Activated gamma-delta T cell treated with Interleukin-2 at 50 U/mL for 16 hours (primary cell): ENCODE data around the gene RPS2.

Experiments
- DNase-seq: peaks from one replicate; pipeline ENCODE4 v3.0.0-alpha.2; 2020

The RPS2 gene

DNA sequence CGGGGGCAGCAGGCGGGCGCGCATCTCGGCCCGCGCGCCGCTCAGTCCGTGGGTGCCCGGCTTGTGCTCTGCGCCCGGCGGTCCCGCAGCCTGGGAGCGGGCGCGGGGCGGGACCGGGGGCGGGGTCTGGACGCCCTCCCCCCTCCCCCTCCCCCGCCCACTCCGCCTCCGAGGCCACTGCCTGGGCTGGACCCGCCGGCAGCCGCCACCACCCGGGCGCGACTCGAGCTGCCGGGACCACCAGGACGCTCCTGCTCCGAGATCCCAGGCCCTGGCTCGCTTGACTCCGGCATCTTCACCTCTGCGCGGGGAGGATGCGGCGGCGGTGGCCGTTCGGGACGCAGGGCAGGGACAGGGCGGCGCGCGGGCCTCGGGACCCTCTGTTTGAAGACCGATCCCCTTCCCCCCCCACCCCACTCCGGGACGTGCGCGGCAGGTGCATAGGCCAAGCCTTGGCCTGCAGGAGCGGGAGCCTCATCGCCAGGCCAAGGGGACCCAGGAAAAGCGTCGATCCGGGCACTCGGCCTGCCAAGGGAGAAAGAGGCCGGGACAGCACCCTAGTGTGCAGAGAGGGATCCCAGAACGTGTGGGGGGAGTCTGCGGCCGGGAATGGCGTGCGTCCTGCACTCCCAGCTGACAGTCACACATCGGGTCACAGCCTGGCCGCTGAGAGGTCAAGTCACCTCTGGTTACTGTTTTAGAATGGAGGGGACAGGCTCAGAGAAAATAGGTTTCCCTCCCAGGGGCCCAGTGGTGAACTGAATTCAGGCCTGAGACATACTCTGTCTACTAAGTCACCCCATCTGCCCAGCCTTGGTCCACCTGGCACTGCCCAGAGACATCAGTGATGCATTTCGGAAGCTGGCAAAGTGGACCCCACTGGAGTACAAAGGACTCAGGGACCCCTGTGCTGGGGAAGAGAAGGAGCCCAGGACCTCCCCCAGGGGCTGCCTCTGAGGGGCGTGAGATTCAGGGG is 46.0 kb downstream of the RPS2 start, which contains the start of gene HS3ST6:
HS3ST6 (minus strand) TSS at position 65 of the 976 bp plus-strand sequence. CDS start 92 bp downstream, outside the sequence.
- no peak for DNase-seq

DNA sequence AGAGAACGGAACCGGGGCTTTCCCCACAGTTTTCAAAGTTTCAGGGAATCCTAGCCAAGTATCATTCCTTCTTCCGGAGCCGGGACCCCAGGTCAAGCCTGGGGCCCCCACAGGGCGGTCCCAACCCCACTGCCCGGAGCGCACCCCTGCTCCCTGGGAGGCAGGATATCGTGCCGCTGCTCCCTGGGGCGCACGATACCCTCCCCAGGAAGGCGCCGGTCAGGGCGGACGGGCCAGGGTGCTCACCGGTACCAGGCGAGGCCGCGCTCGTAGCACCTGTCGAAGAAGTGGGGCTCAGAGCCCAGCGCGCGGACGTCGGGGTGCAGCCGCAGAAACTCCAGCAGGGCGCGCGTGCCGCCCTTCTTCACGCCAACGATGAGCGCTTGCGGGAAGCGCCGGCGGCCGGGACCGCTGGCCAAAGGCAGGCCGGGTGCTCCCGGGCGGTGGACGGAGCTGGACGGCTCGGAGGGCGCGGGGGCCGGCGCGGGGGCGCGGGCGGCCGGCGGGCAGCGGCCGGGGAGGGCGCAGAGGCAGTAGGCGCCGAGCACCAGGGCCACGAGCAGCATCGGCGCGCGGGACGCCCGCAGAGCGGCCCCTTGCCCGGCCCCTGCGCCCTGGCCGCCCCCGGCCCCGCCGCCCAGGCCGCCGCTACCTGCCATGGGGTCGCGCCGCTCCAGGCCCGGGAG is 46.8 kb downstream of the RPS2 start:
- DNase-seq, result no peak

- DNase-seq, result no peak
Observed at GRCh38 chr16:1917056-1917664, 47.5 kb downstream of the RPS2 start.

GRCh38 chr16:1916640-1916990 is 48.0 kb downstream of the RPS2 start:
- DNase-seq, result no peak

DNA sequence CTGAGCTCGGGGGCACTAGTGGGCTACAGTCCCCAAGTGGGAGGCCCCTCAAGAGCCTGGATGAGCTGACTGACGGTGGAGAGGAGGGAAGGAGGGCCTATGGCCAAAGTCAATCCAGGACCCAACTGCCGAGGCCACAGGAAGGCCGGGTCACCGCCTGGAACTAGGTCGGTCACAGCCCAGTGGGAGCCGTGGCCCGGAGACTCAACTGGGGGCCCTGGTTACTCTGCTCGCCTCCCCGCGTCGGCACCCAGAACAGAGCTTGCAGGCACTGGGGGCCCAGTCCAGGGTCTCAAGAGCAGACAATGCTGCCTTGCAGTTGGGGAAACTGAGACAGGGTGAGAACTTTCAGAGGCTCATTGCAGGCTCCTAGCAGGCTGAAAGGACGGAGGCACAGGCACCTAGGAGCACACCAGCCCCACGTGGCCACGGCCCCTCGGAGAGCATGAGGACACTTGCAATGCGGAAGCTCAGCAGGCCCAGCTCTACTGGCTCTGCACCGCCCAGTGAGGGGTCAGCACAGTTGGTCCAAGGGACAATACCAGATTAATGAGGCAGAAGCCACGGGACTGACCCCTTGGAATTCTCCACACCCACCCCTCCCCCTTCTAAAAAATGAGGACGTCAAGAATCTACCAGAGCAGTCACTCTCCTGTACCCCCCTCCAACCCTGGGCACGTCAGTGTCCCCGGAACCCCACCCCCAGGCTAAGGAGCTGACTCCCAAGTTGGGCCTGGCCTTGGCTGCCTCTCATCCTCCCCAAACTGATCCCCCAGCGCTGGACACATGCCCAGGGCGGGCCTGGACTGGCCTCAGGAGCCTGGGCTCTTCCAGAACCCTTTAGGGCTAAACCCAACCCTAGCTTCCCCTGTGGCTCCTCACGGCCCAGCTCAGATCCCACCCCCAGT is 48.6 kb downstream of the RPS2 start:
- no peak for DNase-seq

GRCh38 chr16:1914988-1915387 is 49.6 kb downstream of the RPS2 start:
- DNase-seq, result no peak

- no peak for DNase-seq
Observed at GRCh38 chr16:1914084-1914608, 50.5 kb downstream of the RPS2 start.

GRCh38 chr16:1913327-1914083 is 51.1 kb downstream of the RPS2 start:
- DNase-seq, result no peak

DNA sequence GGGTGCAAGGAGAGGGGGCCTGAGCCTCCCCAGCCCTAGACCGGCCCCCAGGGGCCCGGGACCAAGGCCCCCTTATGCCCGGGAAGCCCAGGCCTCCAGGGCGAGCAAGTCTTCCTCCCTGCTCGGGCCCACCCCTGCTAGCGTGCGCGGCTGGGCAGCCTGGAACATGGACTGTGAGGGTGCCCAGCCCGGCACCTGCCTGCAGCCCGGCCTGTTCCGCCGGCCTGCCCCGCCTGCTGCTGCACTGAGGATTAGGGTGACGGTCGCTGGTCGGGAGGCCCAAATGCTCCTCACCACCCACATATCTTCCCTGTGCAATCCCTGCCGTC is 52.4 kb downstream of the RPS2 start:
- DNase-seq, result no peak
